ENCODE measurements around the gene EVI5L.

The EVI5L gene

DNA sequence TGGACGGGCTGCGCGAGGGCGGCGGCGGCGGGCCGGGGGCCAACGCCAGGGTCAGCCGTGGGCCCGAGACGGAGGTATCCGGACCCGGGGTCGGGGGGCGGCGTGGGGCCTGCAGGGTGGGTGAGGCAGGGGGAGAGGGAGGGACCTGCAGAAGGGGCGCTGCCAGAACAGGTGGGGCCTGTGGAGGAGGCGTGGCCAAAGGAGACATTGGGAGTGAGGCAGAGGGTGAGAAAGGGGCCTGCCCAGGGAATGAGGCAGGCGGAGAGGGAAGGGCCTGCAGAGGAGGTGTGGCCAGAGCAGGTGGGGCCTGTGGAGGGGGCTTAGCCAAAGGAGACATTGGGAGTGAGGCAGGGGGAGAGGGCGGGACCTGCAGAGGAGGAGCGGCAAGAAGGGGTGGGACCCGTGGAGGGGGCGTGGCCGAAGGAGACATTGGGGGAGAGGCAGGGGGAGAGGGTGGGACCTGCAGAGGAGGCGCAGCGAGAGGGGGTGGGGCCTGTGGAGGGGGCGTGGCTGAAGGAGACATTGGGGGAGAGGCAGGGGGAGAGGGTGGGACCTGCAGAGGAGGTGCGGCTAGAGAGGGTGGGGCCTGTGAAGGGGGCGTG lies 40.0 kb downstream of the EVI5L start:
- peak; percentile 14 for FAIRE-seq

DNA sequence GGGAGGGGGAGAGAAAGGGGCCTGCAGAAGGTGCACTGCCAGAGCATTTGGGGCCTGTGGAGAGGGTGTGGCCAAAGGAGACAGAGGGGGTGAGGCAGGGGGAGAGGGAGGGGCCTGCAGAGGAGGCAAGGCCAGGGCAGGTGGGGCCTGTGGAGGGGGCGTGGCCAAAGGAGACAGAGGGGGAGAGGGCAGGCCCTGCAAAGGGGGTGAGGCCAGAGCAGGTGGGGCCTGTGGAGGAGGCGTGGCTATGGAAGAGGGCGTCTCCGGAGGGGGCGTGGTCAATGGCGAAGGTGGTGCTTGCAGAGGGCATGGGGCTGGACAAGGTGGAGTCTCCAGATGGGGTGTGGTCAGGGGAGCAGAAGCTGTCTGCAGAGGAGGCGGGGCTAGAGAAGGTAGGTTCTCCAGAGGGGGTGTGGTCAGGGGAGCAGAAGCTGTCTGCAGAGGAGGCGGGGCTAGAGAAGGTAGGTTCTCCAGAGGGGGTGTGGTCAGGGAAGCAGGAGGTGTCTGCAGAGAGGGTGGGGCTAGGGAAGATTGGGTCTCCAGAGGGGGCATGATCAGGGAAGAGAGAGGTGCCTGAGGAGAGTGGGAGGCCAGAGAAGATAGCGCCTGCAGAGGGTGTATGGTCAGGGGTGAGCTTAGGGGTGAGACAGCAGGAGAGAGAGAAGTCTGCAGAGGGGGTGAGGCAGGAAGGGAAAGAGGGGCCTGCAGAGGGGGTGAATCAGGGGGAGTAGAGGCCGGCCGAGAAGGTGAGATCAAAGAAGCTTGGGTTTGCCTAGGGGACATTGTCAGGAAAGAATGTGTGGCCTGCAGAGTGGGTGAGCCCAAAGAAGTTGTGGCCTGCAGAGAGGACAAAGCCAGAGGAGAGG lies 40.8 kb downstream of the EVI5L start:
- FAIRE-seq, result peak; percentile 49
- no peak for DNase-seq (ENCODE audit: insufficient read length, low spot score)

More for the DNA sequence above, 40.0 kb downstream of the EVI5L start:
- no peak for DNase-seq (ENCODE audit: insufficient read length, low spot score)

DNA sequence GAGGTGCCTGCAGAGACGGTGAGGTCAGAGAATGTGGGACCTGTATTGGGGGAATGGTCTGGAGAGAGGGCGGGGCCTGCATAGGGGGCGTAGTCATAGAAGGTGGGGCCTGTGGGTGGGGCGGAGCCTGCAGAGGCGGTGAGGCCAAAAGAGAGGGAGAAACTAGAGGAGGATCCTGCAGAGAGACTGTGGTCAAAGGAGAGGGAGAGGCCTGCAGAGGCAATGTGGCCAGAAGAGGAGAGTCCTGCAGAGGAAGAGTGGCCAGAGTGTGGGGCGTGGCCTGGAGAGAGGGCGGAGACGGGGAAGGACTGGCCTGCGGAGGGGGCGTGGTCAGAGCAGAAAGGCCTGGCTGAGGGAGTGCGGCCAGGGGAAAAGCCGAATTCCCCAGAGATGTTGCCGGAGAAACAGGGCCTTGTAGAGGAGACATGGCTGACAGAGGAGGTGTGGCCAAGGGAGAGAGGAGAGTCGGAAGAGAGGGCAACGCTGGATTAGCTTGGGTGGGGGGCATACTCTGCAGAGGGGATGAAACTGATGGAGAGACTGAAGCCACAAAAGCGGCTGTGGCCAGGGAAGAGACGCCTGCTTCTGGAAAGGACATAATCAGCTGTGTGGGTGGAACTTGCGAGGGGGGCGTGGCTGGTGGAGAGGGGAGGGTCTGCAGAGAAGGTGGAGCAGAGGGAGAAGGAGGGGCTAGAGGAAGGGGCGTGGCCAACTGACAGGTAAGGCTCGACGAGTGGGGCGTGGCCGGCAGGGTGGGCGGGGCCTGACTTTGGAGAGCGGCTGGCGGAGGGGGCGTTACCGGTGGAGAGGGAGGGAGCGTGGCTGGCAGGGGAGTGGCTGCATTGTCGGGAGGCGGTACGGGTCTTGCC lies 41.7 kb downstream of the EVI5L start:
- DNase-seq (ENCODE audit: insufficient read length, low spot score), result peak; percentile 70
- FAIRE-seq, result peak; percentile 80

DNA sequence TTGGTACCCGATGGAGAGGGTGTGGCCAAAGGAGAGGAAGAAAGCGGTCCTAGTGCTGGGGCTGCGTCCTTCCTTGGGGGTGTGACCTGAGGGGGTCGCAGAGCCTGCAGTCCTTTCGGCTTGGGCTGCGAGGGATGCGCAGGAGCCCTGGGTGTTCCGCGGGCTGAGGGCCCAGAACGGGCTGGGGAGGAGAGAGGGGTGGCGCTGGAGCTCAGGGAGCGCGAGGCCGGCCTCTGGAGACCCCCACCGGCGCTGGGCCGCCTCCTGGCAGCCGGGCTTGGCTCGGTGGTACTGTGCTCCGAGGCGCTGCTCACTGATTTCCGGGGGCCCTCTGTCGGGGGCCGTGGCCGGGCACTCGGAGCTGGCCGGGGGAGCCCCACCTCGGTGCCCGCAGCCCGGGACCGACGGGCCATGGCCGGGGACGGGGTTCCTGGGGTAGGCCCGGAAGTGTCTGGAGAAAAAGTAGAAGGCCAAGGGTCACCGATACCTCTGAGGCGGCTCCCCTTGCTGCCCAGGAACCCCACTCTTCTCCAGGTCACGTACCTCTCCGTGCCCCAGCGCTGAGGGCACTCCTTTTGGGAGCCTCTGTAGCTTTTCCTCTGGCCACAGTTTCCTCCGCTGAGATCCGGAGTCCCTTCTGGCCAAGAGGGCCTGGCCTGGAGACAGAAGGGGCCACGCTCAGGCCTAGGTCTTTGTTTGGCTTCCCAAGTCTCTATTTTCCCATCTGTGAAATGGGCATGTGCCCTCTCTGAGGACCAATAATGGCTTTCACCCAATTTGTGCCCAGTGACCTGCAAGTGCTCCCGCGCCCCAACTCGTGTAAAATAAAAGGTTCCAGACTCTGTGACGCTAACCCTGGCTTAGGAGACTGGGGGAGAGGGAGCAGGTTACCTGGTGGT lies 42.5 kb downstream of the EVI5L start:
- FAIRE-seq, result no peak
- DNase-seq (ENCODE audit: insufficient read length, low spot score), result no peak

DNA sequence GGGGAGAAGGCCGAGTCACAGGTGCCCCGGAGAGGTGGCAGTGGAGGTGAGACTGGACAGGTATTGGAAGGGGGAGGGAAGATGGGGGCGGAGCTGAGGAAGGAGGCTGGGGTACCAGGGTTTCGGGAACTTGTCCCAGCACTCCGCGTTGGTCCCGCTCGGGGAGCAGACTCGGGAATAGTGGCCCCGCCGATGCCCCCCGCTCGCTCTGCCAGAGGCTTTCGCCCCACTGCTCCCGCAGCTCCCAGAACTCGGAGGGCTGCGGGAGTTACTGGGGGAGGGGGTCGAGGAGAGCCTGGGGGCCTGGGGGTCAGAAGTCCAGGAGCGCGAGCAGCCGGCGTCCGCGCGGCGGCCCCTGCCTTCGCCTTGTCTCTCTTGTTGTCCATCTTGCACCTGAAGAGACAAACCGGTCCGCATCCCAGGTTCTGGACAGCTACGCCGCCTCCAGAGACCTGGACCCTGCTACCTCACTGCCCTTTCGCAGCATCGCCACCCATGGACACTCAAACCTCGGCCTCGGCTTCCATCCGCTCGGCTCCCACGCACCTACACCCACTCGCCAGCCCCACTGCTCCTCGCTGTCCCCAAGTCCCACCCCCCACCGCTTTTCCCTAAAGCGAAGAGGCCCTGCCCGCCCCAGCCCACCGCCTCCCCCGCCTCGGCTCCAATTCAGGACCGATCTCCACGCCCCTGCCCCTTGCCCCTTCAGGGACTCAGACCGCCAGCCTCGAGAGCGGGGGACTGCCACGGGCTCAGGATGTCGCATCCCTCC lies 43.5 kb downstream of the EVI5L start:
- no peak for DNase-seq (ENCODE audit: insufficient read length, low spot score)
- no peak for FAIRE-seq

DNA sequence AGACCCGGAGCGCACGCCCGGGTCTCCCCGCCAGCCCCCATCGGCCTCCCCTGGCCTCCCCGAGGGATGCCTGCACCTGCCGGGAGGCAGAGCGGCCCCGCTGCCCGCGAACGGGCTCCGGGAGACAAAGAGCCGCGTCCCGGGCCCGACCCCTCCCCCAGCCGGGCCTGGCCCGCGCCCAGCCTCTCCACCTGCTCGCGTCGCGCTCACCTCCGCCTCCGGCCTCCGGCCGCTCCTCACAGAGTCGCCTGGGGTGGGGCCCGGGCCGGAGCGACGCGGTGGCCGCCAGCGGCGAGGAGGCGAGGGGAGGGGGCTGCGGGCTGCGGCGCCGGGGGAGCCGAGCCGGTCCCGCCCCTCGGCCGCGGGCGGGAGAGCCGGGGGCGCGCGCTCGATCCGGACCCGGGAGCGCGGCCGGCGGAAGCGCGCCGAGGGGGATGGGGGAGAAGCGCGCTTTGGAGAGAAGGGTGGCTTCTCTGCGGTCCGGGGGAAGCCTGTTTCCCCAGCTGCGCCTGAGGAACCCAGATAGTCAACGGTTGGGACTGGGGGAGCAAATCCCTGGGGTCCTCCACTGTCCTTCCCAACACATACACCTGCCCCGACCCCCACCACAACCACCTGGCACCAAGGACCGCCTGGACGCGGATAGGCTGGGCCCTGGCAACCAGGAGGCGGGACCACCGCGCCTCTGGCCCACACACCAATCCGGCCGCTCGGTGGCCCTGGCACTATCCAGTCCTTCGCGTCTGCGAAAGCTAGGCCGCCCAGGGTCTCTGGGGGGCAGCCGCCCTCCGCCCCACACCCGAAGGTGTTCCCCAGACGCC lies 44.3 kb downstream of the EVI5L start, which contains the start of gene PRR36:
Gene PRR36, minus strand, starts transcription at position 315 of the 821 bp plus-strand sequence. CDS start 701 bp downstream, outside the sequence.
- FAIRE-seq (no peak), DNase-seq (ENCODE audit: insufficient read length, low spot score) (no peak)

DNA sequence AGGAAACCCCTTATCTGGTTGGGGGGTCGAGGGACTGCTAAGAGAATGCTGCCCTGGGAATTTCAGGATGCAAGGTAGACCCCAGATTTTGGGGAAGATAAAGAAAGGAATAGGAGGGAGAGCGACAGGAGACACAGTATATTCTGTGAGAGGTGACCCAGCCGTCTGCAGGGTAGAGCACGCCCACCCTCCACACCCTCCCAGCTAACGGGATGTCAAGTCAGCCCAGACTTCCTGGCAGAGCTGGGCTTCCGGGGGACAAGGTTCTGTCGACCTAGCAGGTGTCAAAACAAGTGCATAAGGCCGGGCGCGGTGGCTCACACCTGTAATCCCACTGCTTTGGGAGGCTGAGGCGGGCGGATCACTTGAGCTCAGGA lies 44.9 kb downstream of the EVI5L start:
- FAIRE-seq (no peak), DNase-seq (ENCODE audit: insufficient read length, low spot score) (no peak)

DNA sequence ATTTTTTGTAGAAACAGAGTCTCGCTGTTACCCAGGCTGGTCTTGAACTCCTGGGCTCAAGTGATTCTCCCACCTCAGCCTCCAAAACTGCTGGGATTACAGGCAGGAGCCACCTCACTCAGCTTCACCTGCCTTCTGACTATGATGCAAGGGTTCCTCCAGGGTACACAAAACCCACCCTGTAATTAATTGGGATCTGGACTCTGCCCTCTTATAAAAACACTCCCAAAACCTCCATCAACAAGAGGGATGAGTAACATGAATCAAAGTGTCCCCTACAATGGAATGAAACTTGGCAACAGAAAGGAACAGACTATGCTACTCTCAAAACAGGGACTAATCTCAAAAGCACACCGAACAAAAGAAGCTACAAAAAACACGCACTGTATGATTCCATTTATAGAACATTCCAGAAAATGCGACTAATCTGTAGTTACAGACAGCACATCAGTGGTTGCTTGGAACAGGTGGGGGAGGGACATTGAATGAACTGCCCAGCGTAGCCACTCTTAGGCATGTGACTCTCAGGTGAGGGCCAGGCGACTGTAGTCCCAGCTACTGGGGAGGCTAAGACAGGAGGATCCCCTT lies 47.3 kb downstream of the EVI5L start:
- FAIRE-seq, result no peak
- DNase-seq (ENCODE audit: insufficient read length, low spot score), result no peak

DNA sequence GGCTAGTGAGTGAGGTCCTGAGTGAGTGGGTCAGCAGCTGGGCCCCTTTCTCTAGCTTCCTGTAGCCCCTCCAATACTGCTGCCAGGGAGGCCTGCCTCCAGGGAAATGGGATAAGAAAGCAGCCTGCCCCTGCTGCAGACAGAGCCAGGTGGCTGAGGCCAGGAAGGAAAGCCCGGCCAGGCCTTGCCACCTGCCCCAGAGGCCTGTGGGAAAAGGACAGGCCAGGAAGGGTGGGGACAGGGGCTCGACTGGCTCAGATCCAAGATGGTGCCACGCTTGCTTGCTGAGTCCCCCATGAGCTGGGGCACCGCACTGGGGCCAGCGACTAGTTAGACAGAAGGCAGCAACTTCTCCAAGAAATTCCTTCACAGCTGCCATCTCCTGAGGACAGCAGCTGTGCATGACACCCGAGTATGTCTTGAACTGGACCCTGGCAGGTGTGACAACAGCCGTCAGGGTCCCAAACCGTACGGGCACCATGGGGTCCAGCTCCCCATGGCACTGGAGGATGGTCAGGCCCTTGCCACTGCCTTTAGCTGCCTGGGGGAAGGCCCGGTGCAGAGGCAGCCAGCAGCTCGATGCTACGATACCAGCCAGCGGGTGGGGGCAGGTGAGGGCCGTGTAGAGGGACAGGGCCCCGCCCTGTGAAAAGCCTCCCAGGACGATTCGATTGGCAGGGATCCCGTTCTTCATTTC lies 49.2 kb downstream of the EVI5L start:
- DNase-seq (ENCODE audit: insufficient read length, low spot score), result no peak
- FAIRE-seq, result no peak

DNA sequence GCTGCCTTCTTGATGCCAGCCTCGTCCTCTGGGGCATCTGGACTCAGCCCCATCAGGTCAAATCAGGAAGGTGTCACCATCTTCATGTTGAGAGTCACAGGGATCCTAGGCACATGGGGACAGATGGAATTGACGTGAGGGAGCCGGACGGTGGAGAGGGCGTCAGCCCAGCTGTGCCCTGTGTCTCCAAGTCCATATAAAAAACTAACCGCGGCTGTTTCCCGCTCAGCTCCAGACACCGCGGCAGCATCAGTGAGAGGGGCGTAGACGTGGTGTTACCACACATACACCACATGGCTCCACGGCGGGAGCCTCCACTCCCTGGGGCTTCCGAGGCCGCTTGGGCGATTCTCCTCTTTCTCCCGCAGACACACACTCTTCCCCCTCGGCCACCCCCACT lies 49.8 kb downstream of the EVI5L start:
- FAIRE-seq (no peak), DNase-seq (ENCODE audit: insufficient read length, low spot score) (no peak)

DNA sequence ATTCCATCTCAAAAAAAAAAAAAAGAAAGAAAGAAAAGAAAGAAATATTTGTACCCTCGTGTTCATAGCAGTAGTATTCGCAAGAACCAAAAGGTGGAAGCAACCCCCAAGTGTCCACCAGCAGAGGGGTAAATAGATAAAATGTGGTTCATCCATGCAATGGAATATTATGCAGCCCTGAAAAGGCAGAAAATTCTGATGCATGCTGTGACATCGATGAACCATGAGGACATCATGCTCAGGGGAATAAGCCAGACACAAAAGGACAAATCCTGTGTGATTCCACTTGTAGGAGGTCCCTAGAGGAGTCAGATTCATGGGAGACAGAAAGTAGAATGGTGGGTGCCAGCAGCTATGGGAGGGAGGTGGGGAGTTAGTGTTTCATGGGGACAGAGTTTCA lies 51.9 kb downstream of the EVI5L start:
- no peak for FAIRE-seq
- DNase-seq (ENCODE audit: insufficient read length, low spot score), result no peak

DNA sequence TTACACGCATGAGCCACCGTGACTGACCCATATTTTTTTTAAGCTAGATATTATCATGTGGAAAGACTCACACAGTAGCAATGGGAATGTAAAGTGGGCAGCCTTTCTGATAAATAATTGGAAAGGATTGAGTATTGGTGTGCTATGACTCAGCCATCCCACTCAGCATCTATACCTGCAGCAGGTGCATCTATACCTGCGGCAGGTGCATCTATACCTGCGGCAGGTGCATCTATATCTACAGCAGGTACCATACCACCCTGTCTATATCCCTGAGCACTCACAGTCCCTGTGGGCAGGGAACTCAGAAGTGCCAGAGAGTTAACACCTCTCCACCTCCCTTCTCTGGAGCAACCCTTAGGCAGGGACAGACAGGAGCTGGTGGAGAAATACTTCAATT lies 53.1 kb downstream of the EVI5L start:
- DNase-seq (ENCODE audit: insufficient read length, low spot score) (no peak), FAIRE-seq (no peak)

DNA sequence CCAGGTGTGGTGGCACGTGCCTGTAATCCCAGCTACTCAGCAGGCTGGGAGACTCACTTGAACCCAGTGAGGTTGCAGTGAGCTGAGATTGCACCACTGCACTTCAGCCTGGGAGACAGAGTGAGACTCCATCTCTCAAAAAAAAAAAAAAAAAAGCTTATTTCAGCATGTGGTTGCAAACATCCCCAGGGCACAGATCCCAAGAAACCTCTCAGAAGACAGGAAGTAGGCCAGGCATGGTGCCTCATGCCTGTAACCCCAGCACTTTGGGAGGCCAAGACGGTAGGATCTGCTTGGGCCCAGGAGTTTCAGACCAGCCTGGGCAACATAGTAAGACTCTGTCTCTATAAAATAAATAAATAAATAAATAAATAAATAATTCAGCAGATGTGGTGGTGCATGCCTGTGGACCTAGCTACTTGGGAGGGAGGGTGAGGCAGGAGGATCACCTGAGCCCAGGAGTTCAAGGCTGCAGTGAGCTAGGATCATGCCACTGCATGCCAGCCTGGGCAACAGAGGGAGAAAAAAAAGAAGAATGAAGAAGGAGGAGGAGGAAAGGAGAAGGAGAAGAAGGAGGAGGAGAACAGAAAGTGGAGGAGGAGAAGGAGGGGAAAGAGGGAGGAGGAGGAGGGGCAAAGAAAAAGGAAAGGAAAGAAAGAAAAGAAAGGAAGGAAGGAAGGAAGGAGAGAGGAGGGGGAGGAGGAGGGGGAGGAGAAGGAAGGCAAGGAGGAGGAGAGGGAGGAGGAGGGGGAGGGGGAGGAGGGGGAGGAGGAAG lies 54.0 kb downstream of the EVI5L start:
- FAIRE-seq, result no peak
- no peak for DNase-seq (ENCODE audit: insufficient read length, low spot score)

DNA sequence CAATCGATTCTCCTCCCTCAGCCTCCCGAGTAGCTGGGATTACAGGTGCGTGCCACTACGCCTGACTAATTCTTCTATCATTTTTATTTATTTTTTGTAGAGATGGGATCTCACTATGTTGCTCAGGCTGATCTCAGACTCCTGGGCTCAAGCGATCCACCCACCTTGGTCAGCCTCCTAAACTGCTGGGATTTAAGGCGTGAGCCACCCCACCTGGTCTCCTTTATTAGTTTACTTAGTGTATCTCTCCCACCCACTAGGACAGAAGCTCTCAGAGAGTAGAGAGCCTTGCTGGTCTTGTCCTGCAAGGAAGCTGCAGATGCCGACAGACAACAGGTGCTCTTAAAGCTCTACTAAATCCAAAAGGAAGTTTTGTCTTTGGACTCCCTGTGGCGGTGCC lies 55.8 kb downstream of the EVI5L start:
- no peak for DNase-seq (ENCODE audit: insufficient read length, low spot score)
- FAIRE-seq, result no peak

DNA sequence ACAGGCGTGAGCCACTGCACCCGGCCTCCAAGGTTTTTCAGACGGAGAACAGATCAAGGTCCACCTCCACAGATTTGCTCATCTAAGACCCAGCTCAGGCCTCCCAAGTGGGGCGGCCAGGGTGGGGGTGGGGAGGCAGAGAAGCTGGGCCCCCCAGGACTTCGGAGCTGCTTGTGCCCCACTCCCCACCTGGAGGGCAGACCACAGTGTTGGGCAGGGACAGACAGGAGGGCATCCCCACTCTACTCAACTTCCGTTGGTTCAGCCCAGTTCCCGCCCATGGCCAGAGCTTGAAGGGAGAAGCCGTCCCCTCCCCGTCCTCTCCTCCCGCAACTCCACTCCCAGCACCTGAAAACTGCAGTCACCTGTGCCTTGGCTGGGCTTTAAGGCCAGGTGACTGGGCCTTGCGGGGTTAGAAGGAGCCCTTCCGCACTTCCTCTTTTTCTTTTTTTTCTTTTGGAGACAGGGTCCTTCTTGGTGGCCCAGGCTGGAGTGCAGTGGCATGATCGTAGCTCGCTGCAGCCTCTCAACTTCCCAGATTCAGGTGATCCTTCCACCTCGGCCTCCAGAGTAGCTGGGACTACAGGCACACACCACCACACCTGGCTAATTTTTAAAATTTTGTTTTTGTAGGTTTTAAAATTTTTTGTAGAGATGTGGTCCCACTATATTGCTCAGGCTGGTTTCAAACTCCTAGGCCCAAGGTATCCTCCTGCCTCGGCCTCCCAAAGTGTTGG lies 57.6 kb downstream of the EVI5L start:
- FAIRE-seq (no peak), DNase-seq (ENCODE audit: insufficient read length, low spot score) (no peak)

DNA sequence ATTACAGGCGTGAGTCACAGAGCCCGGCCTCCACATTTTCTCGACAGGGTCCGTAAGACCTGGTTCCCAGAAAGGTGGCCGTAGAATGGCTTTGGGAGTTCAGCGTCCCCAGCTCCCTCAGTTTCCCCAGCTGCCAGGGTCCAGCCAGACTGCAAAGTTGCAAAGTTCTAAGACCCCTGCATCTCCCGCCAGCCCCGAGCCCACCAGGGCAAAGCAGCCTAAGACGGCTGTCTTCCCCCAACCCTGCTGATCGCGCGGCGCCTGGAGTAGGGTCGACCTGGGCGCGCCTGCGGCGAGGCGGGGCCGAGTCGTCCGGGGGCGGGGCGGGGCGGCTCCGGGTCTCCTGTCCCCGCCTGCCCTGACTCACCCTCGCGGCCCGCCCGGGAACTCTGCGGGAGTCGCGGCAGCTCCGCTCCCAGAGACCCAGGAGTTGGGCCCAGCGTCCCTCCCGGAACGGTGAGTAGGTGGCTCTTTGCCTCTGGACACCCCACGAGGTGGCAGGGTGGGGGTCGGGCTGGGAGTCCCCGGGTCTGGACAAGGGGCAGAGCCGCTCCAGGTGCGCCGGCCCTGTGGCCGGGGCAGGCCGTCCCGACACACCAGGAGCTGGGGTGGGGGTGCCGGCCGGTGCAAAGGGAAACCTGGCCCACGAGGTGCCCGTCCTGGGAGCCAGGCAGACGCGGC lies 58.3 kb downstream of the EVI5L start, which contains the start of gene LRRC8E:
Gene LRRC8E, plus strand, starts transcription at position 366 of the 681 bp plus-strand sequence. CDS start 7,094 bp downstream, outside the sequence.
- FAIRE-seq (no peak), DNase-seq (ENCODE audit: insufficient read length, low spot score) (no peak)
